DND-41 (cell line): ENCODE measurements around the gene ANKS1B.

Experiments
- ATAC-seq: fragments of 200-7000 bp; cut with Tn5 transposase; 3 replicates; pipeline ENCODE4 v1.9.1; 2021; ENCODE audit warnings: low read depth; ENCODE audit not compliant: insufficient read depth
- DNase-seq: peaks from one replicate; pipeline ENCODE4 v3.0.0-alpha.2; 2020
- H2AFZ ChIP-seq: 2 replicates; pipeline ENCODE4 v1.6.0; 2012; ENCODE audit warnings: low read depth, low read length
- H3K27ac ChIP-seq: 2 replicates; pipeline ENCODE4 v1.5.1; 2012; ENCODE audit warnings: low read length, inconsistent platforms
- H3K27me3 ChIP-seq: fragments of 200-600 bp; sonication (generic); 2 replicates; pipeline ENCODE4 v1.6.0; 2012; ENCODE audit warnings: low read length, mild to moderate bottlenecking, inconsistent platforms; ENCODE audit not compliant: insufficient read depth, poor library complexity
- H3K36me3 ChIP-seq: 2 replicates; pipeline ENCODE4 v1.5.1; 2012; ENCODE audit warnings: low read length, inconsistent platforms; ENCODE audit not compliant: insufficient read depth
- H3K4me1 ChIP-seq: 2 replicates; pipeline ENCODE4 v1.5.1; 2012; ENCODE audit warnings: mild to moderate bottlenecking, low read length; ENCODE audit not compliant: insufficient read depth
- H3K4me2 ChIP-seq: 2 replicates; pipeline ENCODE4 v1.6.0; 2012; ENCODE audit warnings: mild to moderate bottlenecking, moderate library complexity, low read length, inconsistent platforms; ENCODE audit not compliant: insufficient read depth
- H3K4me3 ChIP-seq, 2 experiments: fragments of 200-600 bp in 1 of 2; shearing (Covaris generic) in 1 of 2; 2 replicates each; pipeline ENCODE4 v1.5.1; 2012 to 2016; ENCODE audit warnings: inconsistent platforms in 2 of 2, low read length in 2 of 2, mild to moderate bottlenecking in 2 of 2, low read depth in 1 of 2, moderate library complexity in 1 of 2
- H3K79me2 ChIP-seq: 2 replicates; pipeline ENCODE4 v1.6.0; 2012; ENCODE audit warnings: low read length, inconsistent platforms; ENCODE audit not compliant: insufficient read depth
- H3K9ac ChIP-seq: 2 replicates; pipeline ENCODE4 v1.6.0; 2012; ENCODE audit warnings: low read depth, mild to moderate bottlenecking, inconsistent platforms, low read length, moderate library complexity
- H3K9me3 ChIP-seq: 2 replicates; pipeline ENCODE4 v1.5.1; 2012; ENCODE audit warnings: low read length, moderate library complexity, mild to moderate bottlenecking, inconsistent platforms; ENCODE audit not compliant: insufficient read depth, severe bottlenecking
- H4K20me1 ChIP-seq: 2 replicates; pipeline ENCODE4 v1.6.0; 2012; ENCODE audit warnings: low read length; ENCODE audit not compliant: insufficient read depth
- EZH2 ChIP-seq: IDR thresholded peaks from 3 replicates; pipeline ENCODE4 v1.6.1; 2012; ENCODE audit warnings: borderline replicate concordance, low read depth, mild to moderate bottlenecking, moderate library complexity, low read length, inconsistent platforms; ENCODE audit not compliant: severe bottlenecking
- TF ChIP-seq, protein P1 (sequence below): IDR thresholded peaks from 2 replicates; pipeline ENCODE4 v1.5.1; 2012; ENCODE audit warnings: borderline replicate concordance, low read length, moderate library complexity, mild to moderate bottlenecking; ENCODE audit not compliant: poor library complexity, severe bottlenecking; ENCODE audit errors: extremely low read depth

Gene ANKS1B

DNA sequence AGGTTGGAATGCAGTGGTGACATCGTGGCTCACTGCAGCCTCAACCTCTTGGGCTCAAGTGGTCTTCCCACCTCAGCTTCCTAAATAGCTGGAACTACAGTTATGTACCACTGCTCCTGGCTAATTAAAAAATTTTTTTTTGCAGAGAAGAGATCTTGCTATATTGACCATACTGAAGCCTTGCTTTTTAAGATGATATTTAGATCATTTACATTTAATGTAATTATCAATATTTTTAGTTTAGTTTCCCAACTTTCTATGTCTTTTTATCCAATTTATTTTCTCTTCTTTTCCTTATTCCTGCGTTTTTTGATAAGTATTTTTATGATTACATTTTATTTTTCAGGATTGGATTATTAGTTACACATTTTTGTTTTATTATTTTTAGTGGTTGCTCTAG is 999.6 kb downstream of the ANKS1B start:
- no peak for ATAC-seq
- H3K27ac ChIP-seq: no peak overlapping the region

DNA sequence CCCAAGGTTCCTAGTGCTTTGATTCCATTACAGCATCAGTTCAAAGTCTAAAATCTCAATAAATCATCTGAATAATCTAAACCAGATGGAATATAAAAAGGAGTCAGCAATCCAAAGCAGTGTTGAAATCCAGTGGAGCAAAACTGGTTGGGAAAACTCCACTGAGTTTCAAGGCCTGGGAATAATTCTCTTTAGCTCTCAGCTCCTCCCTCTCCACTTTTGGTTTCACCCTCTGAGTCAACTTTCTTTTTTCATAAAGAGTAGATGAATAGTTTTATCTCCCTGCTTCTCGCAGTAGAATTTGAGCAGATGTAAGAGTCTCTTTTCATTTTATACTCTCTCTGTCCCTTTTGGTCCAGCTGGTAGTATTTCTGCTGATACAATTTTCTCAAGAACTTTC is 1001.1 kb downstream of the ANKS1B start:
- no peak overlapping the region for H3K4me2 ChIP-seq
- H3K79me2 ChIP-seq: no peaks in the 10 kb centered on the region
- no peaks in the 10 kb centered on the region for H3K9me3 ChIP-seq
- H2AFZ ChIP-seq: no peak overlapping the region
- H3K27me3 ChIP-seq: no peaks in the 10 kb centered on the region
- H3K9ac ChIP-seq: no peak overlapping the region
- H3K4me3 ChIP-seq: no peak overlapping the region
- no peak for ATAC-seq
- H4K20me1 ChIP-seq: no peaks in the 10 kb centered on the region
- DNase-seq: no peak
- H3K36me3 ChIP-seq: no peaks in the 10 kb centered on the region
- H3K27ac ChIP-seq: no peak overlapping the region
- H3K4me1 ChIP-seq: no peaks in the 10 kb centered on the region
- TF ChIP-seq, protein P1, sequence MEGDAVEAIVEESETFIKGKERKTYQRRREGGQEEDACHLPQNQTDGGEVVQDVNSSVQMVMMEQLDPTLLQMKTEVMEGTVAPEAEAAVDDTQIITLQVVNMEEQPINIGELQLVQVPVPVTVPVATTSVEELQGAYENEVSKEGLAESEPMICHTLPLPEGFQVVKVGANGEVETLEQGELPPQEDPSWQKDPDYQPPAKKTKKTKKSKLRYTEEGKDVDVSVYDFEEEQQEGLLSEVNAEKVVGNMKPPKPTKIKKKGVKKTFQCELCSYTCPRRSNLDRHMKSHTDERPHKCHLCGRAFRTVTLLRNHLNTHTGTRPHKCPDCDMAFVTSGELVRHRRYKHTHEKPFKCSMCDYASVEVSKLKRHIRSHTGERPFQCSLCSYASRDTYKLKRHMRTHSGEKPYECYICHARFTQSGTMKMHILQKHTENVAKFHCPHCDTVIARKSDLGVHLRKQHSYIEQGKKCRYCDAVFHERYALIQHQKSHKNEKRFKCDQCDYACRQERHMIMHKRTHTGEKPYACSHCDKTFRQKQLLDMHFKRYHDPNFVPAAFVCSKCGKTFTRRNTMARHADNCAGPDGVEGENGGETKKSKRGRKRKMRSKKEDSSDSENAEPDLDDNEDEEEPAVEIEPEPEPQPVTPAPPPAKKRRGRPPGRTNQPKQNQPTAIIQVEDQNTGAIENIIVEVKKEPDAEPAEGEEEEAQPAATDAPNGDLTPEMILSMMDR: no peak
- no peak for TF ChIP-seq EZH2

More for the DNA sequence above, 999.6 kb downstream of the ANKS1B start:
- H3K4me1 ChIP-seq: no peaks in the 10 kb centered on the region
- DNase-seq: no peak
- no peak overlapping the region for H3K4me2 ChIP-seq
- no peak overlapping the region for H3K9ac ChIP-seq
- no peak overlapping the region for H2AFZ ChIP-seq
- no peaks in the 10 kb centered on the region for H3K27me3 ChIP-seq
- H3K9me3 ChIP-seq: no peaks in the 10 kb centered on the region
- H3K79me2 ChIP-seq: no peaks in the 10 kb centered on the region
- no peak overlapping the region for H3K4me3 ChIP-seq
- no peaks in the 10 kb centered on the region for H4K20me1 ChIP-seq
- TF ChIP-seq, protein P1: no peak
- TF ChIP-seq EZH2: no peak
- no peaks in the 10 kb centered on the region for H3K36me3 ChIP-seq

DNA sequence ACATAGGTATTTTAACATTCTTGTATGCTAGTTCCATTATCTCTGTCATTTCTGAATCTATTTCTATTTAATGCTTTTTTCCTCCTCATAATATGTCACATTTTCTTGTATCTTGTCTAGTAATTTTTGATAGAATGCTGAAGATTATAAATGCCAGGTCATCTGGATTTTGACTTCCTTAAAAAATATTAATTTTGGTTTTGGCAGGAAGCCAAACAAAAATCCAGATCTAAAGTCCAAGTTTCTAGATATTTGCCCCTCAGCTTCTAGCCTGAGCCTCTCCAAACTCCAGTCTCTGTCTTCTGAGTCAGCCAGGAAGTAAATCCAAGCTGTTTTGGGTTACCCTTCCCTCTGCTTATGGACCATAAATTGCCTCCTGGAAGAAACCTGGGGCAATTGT is 1004.2 kb downstream of the ANKS1B start:
- Histone ChIP-seq H3K4me2 (no peak overlapping the region), H3K36me3 (no peaks in the 10 kb centered on the region), H3K27ac (no peak overlapping the region), H3K9me3 (no peaks in the 10 kb centered on the region), H3K27me3 (peaks cover 6% of the 10 kb centered on the region), H3K9ac (no peak overlapping the region), H3K4me1 (no peaks in the 10 kb centered on the region), H2AFZ (no peak overlapping the region), H3K79me2 (no peaks in the 10 kb centered on the region), H4K20me1 (no peaks in the 10 kb centered on the region), H3K4me3 (no peak overlapping the region)
- TF ChIP-seq, protein P1: no peak
- TF ChIP-seq EZH2: no peak
- ATAC-seq (no peak), DNase-seq (no peak)

DNA sequence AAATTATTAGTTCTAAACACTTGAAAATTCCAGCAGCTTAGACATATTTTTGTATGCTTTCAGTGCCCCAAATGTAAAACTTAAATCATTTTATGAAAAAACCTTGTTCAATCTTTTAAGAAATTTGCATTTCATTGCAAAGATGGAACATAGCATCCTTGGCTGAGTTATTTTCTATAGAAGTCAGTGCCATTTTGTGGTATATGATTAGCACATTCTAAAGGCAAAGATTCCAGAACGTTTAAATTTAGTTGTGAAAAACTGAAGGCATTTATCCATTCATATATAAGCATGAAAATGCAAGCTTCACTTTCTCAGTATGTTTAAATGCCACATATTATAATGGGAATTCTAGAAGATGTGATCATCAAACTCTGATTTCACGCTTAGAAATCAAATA is 1007.5 kb downstream of the ANKS1B start:
- H3K4me3 ChIP-seq: no peak overlapping the region
- TF ChIP-seq, protein P1: no peak
- TF ChIP-seq EZH2: no peak
- no peak overlapping the region for H3K9ac ChIP-seq
- no peaks in the 10 kb centered on the region for H3K9me3 ChIP-seq
- no peak overlapping the region for H2AFZ ChIP-seq
- H3K4me2 ChIP-seq: no peak overlapping the region
- H4K20me1 ChIP-seq: no peaks in the 10 kb centered on the region
- H3K4me1 ChIP-seq: no peaks in the 10 kb centered on the region
- ATAC-seq (no peak), DNase-seq (no peak)
- H3K27me3 ChIP-seq: peaks cover 6% of the 10 kb centered on the region
- no peak overlapping the region for H3K27ac ChIP-seq
- H3K36me3 ChIP-seq: no peaks in the 10 kb centered on the region
- H3K79me2 ChIP-seq: no peaks in the 10 kb centered on the region
